Naive B cell (primary cell): ENCODE data around the gene CNGB1. TPM values are rescaled to one million over a fixed set of nuclear protein-coding genes. Genes with fewer than 3 reads are reported as not detected.

Source experiments
- ATAC-seq, 2 donors: fragments of 150-1000 bp; cut with Tn5 transposase; 2 replicates each; pipeline ENCODE4 v1.10.0; 2021; ENCODE audit warnings: low read depth in 2 of 2, mild to moderate bottlenecking in 2 of 2, moderate library complexity in 2 of 2
- DNase-seq: peaks from one replicate; pipeline ENCODE4 v3.0.0; 2022
- H3K27ac Mint-ChIP-seq, 6 donors: one replicate each; pipeline ENCODE4 v1.8.0; 2020 to 2022; ENCODE audit warnings: mild to moderate bottlenecking in 6 of 6, mixed read lengths in 6 of 6, moderate library complexity in 5 of 6, inconsistent platforms in 2 of 6
- H3K27me3 Mint-ChIP-seq, 3 donors: one replicate each; pipeline ENCODE4 v1.8.0; 2021 to 2022; ENCODE audit warnings: mixed read lengths in 3 of 3, mild to moderate bottlenecking in 1 of 3
- H3K36me3 Mint-ChIP-seq, 2 donors: one replicate each; pipeline ENCODE4 v1.8.0; 2020 to 2022; ENCODE audit warnings: mixed read lengths in 2 of 2, inconsistent platforms in 1 of 2, mild to moderate bottlenecking in 1 of 2
- H3K4me1 Mint-ChIP-seq, 3 donors: one replicate each; pipeline ENCODE4 v1.8.0; 2020 to 2022; ENCODE audit warnings: mixed read lengths in 3 of 3, inconsistent platforms in 1 of 3, mild to moderate bottlenecking in 1 of 3, moderate library complexity in 1 of 3
- H3K4me3 Mint-ChIP-seq, 8 donors: one replicate each; pipeline ENCODE4 v1.8.0; 2020 to 2022; ENCODE audit warnings: mild to moderate bottlenecking in 8 of 8, mixed read lengths in 8 of 8, moderate library complexity in 8 of 8, inconsistent platforms in 2 of 8
- H3K9me3 Mint-ChIP-seq, 7 donors: one replicate each; pipeline ENCODE4 v1.8.0; 2020 to 2022; ENCODE audit warnings: mixed read lengths in 7 of 7, mild to moderate bottlenecking in 5 of 7, inconsistent platforms in 2 of 7, moderate library complexity in 1 of 7
- polyA plus RNA-seq, 6 donors: library from polyadenylated mRNA; unstranded; fragments of 300-500 nt; fragmentation: Illumina TruSeq; gene quantifications; one replicate each; pipeline ENCODE4 v1.2.3, GENCODE V29; 2021; ENCODE audit warnings: low read depth in 6 of 6

Gene CNGB1
- polyA plus RNA-seq, 6 donors from 2014 or later = not detected

DNA sequence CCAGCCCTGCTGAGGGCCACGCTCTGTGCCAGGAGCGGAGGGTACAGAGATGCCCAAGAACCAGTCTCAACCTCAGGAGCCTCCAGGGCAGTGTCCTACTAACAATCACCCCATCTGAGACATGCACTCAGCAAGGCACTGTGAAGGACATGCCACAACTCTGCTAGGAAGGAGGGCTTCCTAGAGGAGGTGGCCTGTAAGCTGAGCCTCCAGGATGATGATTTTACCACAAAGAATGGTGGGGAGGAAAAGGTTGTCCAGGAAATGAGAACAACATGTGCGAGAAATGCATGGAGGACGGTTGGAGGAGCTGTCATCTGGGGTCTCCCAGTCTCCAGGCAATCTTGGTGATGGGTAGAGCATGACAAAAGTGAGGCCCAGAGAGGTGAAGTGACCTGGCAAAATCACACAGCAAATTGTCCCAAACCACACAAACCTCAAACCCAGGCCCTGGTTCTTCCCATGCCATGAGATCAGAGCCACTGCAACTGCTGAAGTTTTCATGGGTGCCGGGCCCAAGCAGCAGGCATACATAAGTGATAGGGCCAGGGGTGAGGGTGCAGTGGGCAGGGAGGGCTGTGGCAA lies 30.5 kb downstream of the CNGB1 start:
- DNase-seq = no peak
- Mint-ChIP-seq H3K4me1 (no peaks in the 10 kb centered on the region), H3K9me3 (no peaks in the 10 kb centered on the region), H3K27ac (no peak overlapping the region), H3K36me3 (no peaks in the 10 kb centered on the region), H3K4me3 (peak overlapping the region in 1 of 8 donors; percentile 72), H3K27me3 (peaks cover 4 to 38% (median 36%) of the 10 kb centered on the region in 3 donors)
- no peak for ATAC-seq

DNA sequence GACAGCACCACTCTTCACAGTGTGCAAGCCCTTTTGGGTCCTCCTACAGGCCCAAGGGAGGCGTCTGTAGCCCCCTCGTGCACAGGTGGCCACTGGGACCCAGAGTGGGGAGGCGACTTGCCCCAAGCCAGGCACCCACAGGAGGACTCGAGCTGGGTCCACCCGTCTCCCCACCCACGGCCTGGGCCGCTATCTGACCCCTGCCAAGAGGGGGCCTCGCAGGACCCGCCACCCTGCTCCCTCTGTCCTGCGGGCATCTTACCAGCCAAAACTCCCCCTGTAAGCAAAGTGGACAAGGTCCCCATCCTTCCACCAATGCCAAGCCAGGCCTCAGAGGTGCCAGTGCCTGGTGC lies 31.1 kb downstream of the CNGB1 start:
- Mint-ChIP-seq H3K27ac (peak overlapping the region in 1 of 6 donors; percentile 61), H3K36me3 (no peaks in the 10 kb centered on the region), H3K4me1 (no peaks in the 10 kb centered on the region), H3K27me3 (peaks cover 4 to 38% (median 37%) of the 10 kb centered on the region in 3 donors), H3K4me3 (no peak overlapping the region), H3K9me3 (no peaks in the 10 kb centered on the region)
- DNase-seq (no peak), ATAC-seq (no peak)

DNA sequence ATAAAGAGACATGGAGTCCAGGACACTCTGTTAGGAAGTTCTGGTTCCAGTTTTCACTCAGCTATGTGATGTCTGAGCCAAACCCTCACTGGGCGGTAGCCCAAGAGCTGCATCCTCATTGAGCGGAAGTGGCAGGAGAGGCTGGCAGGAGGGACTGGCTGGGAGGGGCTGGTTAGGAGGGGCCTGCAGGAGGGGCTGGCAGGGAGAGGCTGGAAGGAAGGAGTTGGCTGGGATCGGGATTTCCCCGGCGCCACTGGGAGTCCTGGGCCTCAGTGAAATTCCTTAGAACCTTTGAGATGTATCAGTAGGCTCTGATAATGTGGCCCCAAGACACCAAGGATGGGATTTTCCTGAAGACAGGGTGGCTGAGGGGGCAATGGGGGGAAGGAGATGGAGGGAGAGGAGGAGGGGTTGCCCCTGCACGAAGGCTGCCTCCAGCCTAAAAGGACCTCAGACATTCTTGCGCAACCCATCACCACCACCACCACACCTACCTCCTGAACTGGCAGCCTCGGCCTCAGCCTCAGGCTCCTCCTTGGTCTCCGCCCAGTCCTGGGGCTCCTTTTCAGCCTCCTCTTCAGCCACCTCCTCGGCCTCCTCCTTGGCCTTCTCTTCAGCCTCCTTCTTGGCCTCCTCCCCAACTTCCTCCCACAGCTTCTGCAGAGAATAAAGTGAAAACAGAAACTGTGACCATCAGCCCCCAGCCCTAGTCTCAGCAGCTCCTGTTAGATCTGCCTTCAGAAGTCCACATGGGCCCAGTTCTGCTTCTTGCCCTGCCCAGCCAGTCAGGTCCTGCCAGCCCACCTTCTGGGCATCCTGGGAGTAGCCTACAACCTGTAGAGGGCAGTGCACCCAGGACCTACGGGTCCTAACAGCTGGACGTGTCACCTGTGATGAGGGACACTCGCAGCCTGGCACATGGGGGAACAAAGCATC lies 31.7 kb downstream of the CNGB1 start:
- H3K27me3 Mint-ChIP-seq = peaks cover 4 to 38% (median 37%) of the 10 kb centered on the region in 3 donors
- no peak for DNase-seq
- H3K4me1 Mint-ChIP-seq = no peaks in the 10 kb centered on the region
- H3K36me3 Mint-ChIP-seq = no peaks in the 10 kb centered on the region
- H3K27ac Mint-ChIP-seq = peak overlapping the region in 1 of 6 donors; percentile 79
- H3K9me3 Mint-ChIP-seq = no peaks in the 10 kb centered on the region
- no peak for ATAC-seq
- H3K4me3 Mint-ChIP-seq = no peak overlapping the region

DNA sequence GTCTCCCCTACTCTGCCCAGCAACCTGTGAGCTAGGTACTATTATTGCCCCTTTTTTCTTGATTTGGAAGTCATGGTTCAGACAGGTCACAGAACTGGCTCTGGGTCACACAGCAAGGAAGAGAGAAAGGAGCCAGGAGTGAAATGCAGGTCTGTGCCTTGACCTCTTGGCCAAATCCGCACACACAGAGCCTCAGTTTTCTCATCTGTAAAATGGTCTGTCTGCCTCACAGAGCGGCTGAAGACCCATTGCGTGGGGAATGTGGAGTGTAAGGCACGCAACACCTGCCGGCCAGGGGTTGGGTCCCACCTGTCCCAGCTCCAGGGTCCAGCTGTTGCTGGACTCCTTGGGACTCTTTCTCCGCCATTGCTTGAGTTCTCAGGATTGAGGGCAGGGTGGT lies 32.4 kb downstream of the CNGB1 start:
- no peak for DNase-seq
- Mint-ChIP-seq H3K9me3 (no peaks in the 10 kb centered on the region), H3K27me3 (peaks cover 4 to 38% (median 37%) of the 10 kb centered on the region in 3 donors), H3K4me1 (no peaks in the 10 kb centered on the region), H3K27ac (peak overlapping the region in 1 of 6 donors; percentile 32), H3K36me3 (no peaks in the 10 kb centered on the region), H3K4me3 (no peak overlapping the region)
- ATAC-seq = no peak

DNA sequence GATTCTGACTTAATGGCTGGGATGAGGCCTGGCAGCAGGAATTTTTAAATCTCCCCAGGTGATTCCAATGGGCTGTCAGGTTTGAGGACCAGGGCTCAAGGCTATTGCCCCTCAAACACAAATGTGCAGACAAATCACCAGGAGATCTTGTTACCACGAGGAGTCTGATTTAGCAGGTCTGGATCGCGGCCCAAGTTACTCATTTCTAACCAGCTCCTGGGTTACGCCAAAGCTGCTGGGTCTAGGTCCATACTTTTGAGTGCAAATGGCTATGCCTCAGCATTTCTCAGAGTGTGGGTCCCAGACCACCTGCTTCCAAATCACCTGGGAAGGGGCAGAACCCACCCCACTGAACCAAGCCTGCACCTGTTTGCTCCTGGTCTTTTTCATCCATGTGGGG lies 33.1 kb downstream of the CNGB1 start:
- no peak overlapping the region for H3K27ac Mint-ChIP-seq
- no peaks in the 10 kb centered on the region for H3K4me1 Mint-ChIP-seq
- no peak overlapping the region for H3K4me3 Mint-ChIP-seq
- ATAC-seq = no peak
- H3K36me3 Mint-ChIP-seq = no peaks in the 10 kb centered on the region
- peaks cover 4 to 38% (median 37%) of the 10 kb centered on the region in 3 donors for H3K27me3 Mint-ChIP-seq
- H3K9me3 Mint-ChIP-seq = peaks cover 0 to 2% (median 0%) of the 10 kb centered on the region in 7 donors
- no peak for DNase-seq

DNA sequence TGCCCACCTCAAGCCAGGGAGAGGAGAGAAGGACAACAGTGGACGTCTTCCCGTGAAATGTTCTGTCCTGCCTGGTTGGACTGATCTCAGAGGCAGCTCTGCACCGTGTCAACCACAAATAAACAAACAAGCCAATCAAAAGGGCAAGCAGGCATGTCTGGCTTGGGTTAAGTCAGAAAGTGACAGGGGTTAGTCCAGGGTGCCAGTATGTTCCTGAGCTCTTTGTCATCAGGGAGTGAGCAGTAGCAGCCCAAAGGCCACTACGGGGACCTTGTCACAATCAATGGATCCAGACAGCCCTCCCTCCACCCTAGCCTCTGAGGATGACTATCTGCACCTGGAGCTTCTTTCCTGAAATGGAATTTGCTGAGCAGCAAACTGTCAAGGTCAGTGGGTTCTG lies 35.0 kb downstream of the CNGB1 start:
- no peaks in the 10 kb centered on the region for H3K36me3 Mint-ChIP-seq
- no peaks in the 10 kb centered on the region for H3K4me1 Mint-ChIP-seq
- no peak for ATAC-seq
- H3K9me3 Mint-ChIP-seq = peaks cover 0 to 3% (median under 1%) of the 10 kb centered on the region in 7 donors
- H3K27me3 Mint-ChIP-seq = peaks cover 4 to 43% (median 32%) of the 10 kb centered on the region in 3 donors
- H3K27ac Mint-ChIP-seq = peak overlapping the region in 1 of 6 donors; percentile 54
- no peak for DNase-seq
- no peak overlapping the region for H3K4me3 Mint-ChIP-seq

DNA sequence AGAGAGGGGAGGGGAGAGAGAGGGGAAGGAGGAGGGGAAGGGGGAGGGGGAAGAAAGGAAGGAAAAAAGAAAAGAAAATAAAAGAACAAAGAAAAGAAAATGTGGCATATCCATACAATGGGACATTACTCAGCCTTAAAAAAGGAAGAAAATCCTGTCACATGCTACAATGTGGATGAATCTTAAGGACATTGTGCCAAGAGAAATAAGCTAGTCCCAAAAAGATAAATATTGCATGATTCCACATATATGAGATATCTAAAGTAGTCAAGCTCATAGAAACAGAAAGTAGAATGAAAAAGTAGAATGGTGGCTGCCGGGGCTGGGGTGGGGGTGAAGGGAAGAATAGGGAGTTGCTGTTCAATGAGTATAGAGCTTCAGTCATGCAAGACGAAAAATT lies 40.4 kb downstream of the CNGB1 start:
- no peaks in the 10 kb centered on the region for H3K36me3 Mint-ChIP-seq
- no peak for DNase-seq

DNA sequence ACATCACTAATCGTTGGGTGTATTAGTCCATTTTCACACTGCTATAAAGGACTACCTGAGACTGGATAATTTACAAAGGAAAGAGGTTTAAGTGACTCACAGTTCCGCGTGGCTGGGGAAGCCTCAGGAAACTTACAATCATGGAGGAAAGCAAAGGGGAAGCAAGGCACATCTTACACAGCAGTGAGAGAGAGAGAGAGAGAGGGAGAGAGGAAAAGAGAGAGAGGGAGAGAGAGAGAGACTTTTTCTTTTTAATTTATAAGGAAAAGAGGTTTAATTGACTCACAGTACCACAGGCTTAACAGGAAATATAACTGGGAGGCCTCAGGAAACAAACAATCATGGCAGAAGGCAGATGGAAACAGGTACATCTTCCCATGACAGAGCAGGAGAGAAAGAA lies 41.7 kb downstream of the CNGB1 start:
- no peak for DNase-seq
- Mint-ChIP-seq H3K36me3 (no peaks in the 10 kb centered on the region), H3K27me3 (peaks cover 10 to 36% (median 12%) of the 10 kb centered on the region in 3 donors), H3K4me1 (no peaks in the 10 kb centered on the region), H3K9me3 (peaks cover 0 to 8% (median 5%) of the 10 kb centered on the region in 7 donors), H3K27ac (no peak overlapping the region), H3K4me3 (no peak overlapping the region)
- ATAC-seq = no peak

More for the DNA sequence above, 40.4 kb downstream of the CNGB1 start:
- Mint-ChIP-seq H3K4me3 (no peak overlapping the region), H3K27me3 (peaks cover 8 to 38% (median 10%) of the 10 kb centered on the region in 3 donors), H3K4me1 (no peaks in the 10 kb centered on the region), H3K9me3 (peaks cover 0 to 8% (median 5%) of the 10 kb centered on the region in 7 donors), H3K27ac (no peak overlapping the region)
- no peak for ATAC-seq

DNA sequence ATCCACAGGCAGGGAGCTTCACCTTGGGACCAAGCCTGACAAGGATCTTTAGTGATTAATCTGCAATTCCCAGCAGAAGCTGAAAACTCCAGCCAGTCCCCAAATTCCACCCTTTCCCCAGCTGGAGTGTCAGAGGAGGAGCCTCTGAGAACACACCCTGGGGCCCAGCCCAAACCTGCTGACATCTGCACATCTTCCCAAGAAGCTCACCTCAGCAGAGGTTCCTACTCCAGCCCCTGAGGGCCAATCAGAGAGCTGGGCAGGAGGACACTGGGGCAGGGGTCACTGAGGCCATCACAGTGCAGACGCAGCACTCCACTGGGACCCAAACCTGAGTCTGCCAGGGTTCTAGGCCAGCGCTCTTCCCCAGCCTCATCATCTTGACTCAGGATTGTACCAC lies 44.9 kb downstream of the CNGB1 start:
- Mint-ChIP-seq H3K4me1 (no peaks in the 10 kb centered on the region), H3K4me3 (no peak overlapping the region), H3K27ac (no peak overlapping the region), H3K36me3 (no peaks in the 10 kb centered on the region), H3K9me3 (peaks cover 0 to 6% (median 3%) of the 10 kb centered on the region in 7 donors), H3K27me3 (peaks cover 14 to 30% (median 20%) of the 10 kb centered on the region in 3 donors)
- ATAC-seq = no peak
- DNase-seq = no peak

DNA sequence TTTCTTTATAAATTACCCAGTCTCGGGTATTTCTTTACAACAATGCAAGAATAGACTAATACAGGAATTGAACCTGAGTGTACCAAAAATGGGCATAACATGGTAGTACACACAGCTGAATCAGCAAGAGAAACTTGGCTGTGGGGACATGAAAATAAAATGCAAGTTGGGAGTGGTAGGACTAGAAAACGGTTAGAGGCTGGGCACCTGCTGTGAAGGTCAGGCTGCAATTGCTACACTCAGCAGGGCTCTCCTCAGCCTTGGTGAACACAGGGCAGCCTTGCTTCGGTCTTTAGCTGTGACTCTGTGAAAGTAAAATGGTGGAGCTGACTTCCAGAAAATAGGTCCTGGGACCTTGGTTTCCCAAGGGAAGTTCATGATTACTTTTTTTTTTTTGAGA lies 45.6 kb downstream of the CNGB1 start:
- Mint-ChIP-seq H3K27ac (peak overlapping the region in 1 of 6 donors; percentile 30), H3K27me3 (peaks cover 14 to 25% (median 20%) of the 10 kb centered on the region in 3 donors), H3K4me1 (no peaks in the 10 kb centered on the region), H3K4me3 (no peak overlapping the region), H3K9me3 (peaks cover 0 to 6% (median 0%) of the 10 kb centered on the region in 7 donors), H3K36me3 (no peaks in the 10 kb centered on the region)
- DNase-seq (no peak), ATAC-seq (no peak)

DNA sequence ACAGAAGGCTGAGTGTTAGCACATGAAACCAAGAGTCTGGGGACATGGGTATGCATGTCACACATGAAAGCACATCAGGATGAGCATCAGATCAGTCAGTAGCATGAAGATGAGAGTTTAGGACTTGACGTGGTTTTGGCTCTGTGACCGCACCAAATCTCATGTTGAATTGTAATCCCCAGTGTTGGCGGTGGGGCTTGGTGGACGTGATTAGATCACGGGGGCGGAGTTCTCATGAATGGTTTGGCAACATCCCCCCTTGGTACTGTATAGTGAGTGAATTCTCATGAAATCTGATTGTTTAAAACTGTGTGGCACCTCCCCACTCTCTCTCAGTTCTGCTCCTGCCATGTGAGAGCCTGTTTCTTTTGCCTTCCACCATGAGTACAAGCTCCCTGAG lies 46.4 kb downstream of the CNGB1 start:
- H3K27me3 Mint-ChIP-seq = peaks cover 17 to 22% (median 17%) of the 10 kb centered on the region in 3 donors
- DNase-seq = no peak
- peaks cover 3 to 7% (median 5%) of the 10 kb centered on the region in 7 donors for H3K9me3 Mint-ChIP-seq
- no peak for ATAC-seq
- H3K36me3 Mint-ChIP-seq = no peaks in the 10 kb centered on the region
- peak overlapping the region in 1 of 8 donors; percentile 56 for H3K4me3 Mint-ChIP-seq
- H3K4me1 Mint-ChIP-seq = no peaks in the 10 kb centered on the region
- H3K27ac Mint-ChIP-seq = no peak overlapping the region

DNA sequence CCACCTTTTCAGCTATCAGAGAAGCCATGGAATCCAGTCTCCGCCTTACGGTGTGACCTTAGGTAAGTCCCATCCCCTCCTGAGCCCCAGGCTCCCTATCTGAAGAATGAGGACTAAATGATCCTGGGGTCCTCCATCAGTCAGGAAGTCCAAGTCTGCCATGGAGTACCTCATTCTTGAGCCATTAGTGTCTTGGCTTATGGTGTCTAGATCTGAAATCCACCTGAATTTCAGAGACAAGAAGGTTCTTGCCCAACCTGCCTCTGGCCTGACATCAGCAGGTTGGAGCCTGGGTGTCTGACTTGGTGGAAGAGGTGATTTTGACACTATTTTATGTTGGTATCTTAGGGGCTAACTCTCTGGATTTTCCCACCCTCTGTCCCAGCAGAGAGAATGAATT lies 47.1 kb downstream of the CNGB1 start:
- H3K4me1 Mint-ChIP-seq = no peaks in the 10 kb centered on the region
- DNase-seq (no peak), ATAC-seq (no peak)
- peaks cover 0 to 11% (median 6%) of the 10 kb centered on the region in 7 donors for H3K9me3 Mint-ChIP-seq
- no peak overlapping the region for H3K27ac Mint-ChIP-seq
- no peaks in the 10 kb centered on the region for H3K36me3 Mint-ChIP-seq
- H3K4me3 Mint-ChIP-seq = no peak overlapping the region
- peaks cover 10 to 27% (median 13%) of the 10 kb centered on the region in 3 donors for H3K27me3 Mint-ChIP-seq

DNA sequence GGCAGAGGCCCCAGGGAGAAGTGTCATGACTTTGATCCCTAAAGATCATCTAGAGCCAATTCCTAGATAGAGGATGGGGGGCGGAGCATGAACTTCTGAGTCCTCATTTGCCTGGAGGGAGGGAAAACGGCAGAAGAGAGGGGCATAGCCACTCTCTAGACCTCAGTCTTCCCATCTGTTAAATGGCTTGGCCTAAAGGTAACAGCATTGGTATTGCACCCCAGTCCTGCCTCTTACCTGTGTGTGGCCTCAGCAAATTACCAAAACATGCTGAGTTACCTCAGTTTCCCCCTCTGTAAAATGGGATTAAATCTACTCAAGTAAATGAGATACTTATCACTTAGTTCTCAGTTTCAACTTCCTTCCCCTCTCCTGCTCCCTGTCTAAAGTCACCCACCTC lies 47.5 kb downstream of the CNGB1 start:
- peaks cover 9 to 30% (median 13%) of the 10 kb centered on the region in 3 donors for H3K27me3 Mint-ChIP-seq
- no peak overlapping the region for H3K4me3 Mint-ChIP-seq
- H3K27ac Mint-ChIP-seq = no peak overlapping the region
- H3K4me1 Mint-ChIP-seq = no peaks in the 10 kb centered on the region
- DNase-seq = no peak
- ATAC-seq = no peak
- no peaks in the 10 kb centered on the region for H3K36me3 Mint-ChIP-seq
- peaks cover 0 to 15% (median 6%) of the 10 kb centered on the region in 7 donors for H3K9me3 Mint-ChIP-seq

DNA sequence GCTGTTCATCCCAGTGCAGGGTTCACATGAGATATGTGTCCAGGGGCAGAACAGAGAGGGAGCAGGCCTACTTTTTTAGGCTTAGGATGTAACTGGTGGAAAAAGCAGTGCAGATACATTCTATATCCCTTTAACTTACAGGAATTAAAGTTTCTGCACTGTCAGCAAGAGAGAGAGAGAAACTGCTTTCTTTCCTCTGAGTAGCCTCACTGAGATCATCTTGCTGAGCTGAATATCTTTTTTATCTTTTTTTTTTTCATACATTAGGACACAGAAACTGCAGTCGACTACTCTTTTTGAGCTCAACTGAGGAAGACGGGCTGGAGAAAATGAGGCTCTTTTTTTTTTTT lies 50.1 kb downstream of the CNGB1 start:
- H3K9me3 Mint-ChIP-seq = peaks cover 0 to 24% (median 6%) of the 10 kb centered on the region in 7 donors
- no peak overlapping the region for H3K4me3 Mint-ChIP-seq

More for the DNA sequence above, 50.1 kb downstream of the CNGB1 start:
- Mint-ChIP-seq H3K36me3 (no peaks in the 10 kb centered on the region), H3K27ac (no peak overlapping the region), H3K27me3 (peaks cover 9 to 22% (median 16%) of the 10 kb centered on the region in 3 donors), H3K4me1 (no peaks in the 10 kb centered on the region)
- DNase-seq (no peak), ATAC-seq (no peak)
